SH-SY5Y (cell line): Measurements from ENCODE around the gene PTPRK.

ENCODE experiments used
- GATA2 ChIP-seq: IDR thresholded peaks from 2 replicates; pipeline ENCODE4 v1.6.1; 2011; ENCODE audit warnings: mild to moderate bottlenecking, low read depth, low read length
- GATA3 ChIP-seq: IDR thresholded peaks from 2 replicates; pipeline ENCODE4 v1.6.1; 2011; ENCODE audit warnings: low read depth, mild to moderate bottlenecking, low read length, moderate library complexity

Gene PTPRK

DNA sequence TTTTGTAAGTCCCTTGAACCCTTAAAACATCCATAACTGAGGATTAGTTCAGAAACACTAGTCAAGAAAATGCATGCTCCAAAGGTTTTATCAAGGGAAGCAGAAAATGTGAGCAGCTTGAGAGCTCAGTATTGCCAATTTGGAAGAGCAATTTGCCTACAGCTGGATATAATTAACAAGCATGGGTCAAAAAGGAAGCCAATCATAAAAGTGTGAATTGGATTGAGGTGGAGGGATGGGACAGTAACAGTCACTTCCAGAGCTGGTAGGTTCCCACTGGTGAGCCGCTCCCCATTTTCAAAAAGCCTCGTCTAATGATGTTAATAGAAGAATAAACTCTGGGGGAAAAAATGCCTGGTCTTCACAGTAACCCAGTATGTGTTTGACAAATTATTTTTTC lies 5.0 kb upstream of the PTPRK start:
- no peak for TF ChIP-seq GATA3
- no peak for TF ChIP-seq GATA2

DNA sequence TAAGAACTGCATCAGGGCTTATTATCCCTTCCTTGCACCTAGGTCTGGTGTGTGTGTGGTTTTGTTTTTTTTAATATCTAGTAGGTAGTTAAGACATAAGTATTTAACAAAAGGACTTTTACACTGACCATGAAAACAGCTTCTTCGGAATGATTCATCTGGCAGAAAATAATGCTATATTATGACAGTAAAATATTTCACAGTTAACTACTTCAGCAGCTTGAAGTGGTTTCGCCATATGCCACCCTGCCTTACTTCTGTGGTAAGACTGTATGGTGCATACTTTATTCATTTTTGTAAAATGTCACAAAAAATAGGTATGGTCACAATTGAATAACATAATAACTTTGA lies 858 bp upstream of the PTPRK start:
- TF ChIP-seq GATA3 (no peak), GATA2 (no peak)

DNA sequence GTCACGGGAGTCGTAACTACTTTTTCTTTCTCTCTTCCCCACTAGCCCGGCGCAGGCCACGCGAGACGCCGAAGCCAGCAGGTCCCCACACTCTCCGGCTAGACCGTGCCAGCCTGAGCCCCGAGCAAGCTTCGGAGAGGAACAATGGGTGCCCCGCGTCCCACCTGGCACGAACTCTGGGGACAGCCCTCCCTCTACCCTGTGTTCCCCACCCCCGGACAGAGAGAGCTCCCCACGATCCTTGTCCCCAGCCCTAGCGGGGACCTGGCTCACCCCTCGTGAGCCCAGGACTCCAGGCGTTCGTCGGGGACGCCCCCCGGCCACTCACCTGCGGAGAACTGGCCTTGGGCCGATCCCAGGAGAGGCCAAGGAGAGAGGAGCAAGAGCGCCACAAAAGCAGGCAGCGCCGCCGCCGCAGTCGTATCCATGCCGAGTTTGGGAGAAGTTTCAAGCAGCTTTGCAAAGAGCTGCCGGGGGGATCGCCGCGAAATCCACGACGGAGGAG lies 416 bp downstream of the PTPRK start:
- no peak for TF ChIP-seq GATA2
- TF ChIP-seq GATA3, result no peak

DNA sequence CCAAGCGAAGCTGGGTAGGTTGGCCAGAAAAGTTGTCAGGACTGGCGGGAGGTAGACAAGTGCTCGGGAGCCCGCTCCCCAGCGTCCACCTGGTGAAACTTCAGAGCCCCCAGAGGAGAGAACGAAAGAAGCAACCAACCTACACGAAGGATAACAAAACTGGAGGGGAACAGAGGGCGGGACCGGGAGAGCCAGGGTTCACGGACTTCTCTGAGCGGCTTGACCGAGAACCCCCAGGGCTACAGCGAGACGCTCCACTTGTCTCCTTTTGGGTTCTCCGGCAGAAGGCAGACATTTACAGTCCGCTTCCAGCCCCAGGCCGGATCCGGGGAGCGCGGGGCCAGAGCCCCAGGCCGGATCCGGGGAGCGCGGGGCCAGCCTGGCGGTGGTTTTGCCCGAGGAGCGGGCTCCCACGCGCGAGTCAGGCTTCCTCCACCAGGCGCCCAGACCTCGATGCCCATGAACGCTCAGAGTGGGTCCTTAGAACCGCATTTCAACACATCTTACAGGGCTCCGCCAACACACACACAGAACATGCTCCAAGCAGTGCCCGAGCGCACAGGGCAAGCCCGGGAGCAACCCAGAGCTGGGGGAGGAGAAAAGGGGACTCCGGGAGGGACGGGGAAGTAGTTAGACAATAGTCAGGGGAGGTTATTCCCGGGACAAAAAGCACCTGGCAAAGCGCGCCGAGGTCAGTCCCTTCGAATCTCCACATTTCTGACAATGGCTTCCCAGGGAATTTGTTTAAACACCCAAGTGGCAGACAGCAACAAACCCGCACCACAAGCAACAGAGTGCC lies 1.1 kb downstream of the PTPRK start:
- no peak for TF ChIP-seq GATA3
- no peak for TF ChIP-seq GATA2

DNA sequence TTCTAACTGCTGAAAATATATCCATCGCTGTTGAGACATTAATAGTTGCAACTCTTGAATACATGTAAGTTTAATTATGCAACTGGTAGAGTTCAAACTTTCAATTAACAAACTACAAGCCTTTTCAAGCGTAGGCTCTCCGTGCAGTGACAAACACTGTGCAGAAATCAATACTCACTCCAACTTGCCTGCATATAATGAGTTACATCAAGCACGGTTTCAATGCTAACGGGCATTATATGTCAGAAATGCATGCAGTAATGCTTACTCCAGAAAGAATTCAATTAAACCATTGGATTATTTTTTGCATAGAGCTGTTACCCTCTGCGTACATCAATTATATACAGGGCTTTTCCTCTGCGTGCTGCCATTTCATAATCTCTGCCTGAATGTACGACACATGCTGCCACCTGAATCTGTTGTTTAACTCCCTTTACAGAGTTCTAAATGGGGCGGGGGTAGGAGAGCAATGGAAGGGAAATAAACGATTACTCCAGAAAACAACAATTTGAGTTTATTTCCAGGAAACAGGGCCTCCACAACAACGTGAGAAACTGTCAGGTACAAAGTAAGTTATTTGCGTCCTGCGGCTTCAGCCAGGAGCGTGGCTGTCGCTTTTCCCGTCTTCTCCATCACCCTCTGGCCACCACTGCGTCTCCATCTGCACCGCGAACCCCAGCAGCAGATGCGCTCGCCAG lies 1.8 kb downstream of the PTPRK start:
- TF ChIP-seq GATA3, result no peak
- no peak for TF ChIP-seq GATA2

DNA sequence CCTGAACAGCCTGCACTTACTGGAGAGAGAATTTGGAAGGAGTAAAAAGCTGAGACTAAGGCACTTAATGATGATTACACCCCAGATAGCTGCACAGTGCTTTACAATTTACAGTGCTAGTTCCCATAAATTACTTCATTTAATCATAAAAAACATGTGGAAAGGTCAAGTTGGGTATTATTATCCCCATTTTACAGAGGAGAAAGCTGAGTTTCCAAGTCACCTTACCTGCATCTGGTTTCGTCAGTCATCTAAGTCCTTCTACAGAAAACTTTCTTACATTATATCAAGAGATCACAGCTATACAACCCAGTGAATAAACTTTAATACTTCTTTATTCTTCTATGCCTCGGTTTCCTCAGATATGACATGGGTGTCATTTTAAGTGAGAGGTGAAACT lies 3.3 kb downstream of the PTPRK start:
- no peak for TF ChIP-seq GATA3
- no peak for TF ChIP-seq GATA2

DNA sequence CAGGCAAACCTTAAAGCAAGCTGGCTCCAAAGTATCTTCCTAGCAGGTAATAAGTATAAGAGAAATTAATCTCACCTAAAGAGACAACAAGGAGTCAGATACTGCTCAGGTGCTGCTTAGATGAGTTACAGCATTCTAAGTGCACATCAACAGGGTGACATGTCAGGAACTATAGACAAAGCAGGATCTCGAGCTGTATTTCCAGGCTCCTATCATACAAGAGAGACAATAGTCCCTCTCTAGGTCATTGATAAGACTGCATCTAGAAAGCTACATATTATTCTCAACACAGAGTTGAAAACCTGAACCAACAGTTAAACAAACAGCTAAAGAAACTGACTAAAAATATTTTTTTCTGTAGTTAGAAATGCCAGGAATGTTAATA lies 3.9 kb downstream of the PTPRK start:
- TF ChIP-seq GATA2 (no peak), GATA3 (no peak)

DNA sequence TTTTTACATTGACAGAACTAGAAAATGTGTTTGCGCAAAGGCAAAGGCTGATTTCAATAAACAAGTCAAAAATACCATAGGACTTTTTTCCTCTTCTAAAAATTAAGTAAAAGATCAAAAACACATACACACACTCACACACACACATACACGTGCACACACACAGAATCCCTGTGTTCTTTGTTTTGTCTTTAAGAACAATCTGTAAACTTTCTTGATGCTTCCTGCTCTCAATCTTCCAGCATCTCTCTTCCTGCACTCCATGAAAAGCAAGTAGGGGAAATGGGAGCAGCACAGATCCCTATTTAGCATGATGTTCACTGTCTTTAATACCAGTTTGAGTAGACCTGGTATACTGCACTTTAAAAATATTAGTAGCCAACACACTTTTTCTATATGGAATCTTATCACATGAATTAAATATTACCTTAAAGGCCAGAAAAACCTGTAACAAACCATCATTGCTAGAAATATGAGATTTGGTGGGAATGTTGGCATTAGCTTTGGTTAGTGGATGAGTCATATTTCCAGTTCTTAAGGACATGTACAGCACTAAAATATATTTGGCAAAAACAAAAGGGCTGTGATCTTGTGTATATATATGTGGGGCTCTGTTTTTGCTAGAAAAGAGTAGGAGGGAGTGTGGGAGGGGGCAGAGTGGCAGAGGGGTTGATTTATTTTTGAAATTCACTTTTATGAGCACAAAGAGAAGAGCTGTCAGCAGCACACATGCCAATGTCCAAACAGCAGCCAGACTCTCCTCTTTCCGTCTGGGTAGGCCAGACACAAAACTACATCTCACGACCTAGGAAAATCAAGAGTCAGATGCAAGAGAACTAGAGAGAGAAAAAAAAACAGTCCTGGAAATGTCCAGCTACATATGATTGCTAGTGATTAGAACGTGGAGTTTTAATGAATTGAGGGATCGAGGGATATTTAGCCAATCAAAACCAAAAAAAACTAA lies 4.6 kb downstream of the PTPRK start:
- TF ChIP-seq GATA3 (no peak), GATA2 (no peak)

DNA sequence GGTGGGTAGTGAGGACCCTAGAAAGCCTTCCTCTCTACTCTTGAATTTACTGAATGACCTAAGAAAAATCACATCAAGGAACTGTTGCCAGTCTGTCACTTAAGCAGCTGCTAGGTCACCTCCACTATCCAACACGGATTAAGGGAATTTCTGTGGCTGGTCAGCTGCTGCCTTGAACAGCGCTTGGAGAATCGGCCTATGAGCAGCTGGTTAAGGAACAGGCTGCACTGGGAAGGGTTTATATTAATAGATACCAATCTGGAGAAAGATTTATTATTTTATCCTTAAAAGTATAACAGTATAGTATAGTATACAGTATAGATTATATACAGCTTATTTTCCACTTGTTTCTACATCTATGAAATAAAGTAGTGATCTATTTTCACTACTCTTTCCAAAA lies 6.5 kb downstream of the PTPRK start:
- TF ChIP-seq GATA2 (no peak), GATA3 (no peak)

DNA sequence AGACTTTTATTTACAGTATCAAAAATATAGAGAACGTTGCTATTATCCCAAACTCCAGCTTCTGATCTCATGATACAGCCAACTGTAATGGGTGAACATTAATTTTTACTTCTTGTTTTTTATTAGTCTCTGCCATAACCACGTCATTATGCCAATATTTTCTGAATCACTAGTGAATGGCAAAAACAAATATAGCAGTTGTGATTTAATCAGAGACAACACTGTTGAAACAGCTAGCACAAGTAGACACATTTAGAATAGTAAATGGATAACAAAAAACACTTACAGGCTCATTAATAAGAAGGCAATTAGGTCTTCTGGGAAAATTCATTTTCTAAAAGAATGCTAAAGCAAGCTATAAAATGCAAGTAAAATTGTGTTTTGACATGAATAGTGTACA lies 8.1 kb downstream of the PTPRK start:
- TF ChIP-seq GATA3, result no peak
- TF ChIP-seq GATA2, result no peak

DNA sequence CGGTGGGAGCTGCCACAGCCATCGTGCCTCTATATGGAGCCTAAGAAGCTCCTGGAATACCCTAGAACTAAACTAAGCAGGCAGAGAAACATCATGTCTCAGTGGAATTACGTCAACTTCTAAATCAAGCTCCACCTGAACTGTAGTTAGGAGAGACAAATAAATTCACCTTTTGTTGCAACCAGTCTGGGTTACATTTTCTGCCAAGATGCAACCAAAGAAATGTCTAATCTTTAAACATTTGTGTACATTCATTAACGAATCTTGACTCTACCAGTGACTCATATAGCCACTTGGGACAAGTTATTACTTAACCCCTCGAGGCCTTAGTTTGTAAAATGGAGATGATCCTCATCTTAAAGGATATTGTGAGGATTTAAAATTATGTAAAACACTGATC lies 8.9 kb downstream of the PTPRK start:
- no peak for TF ChIP-seq GATA2
- TF ChIP-seq GATA3, result no peak

DNA sequence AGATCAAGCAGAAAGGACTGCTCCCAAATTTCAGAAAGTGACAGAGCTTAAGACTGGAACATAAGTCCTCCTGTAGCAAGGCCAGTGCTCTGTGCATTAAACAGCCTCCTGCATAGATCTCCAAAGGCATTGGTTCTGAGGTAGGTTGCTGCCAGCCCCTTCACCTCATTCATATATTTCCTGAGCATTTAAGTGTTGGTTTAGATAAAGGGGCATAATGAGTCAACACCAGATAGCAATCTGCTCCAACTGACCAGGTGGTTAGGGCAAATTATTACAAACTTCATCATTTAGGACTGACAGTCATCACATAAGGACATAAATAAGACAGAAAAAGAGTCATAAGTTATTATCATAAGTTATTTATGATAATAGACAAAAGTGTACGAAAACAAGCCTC lies 10.7 kb downstream of the PTPRK start:
- TF ChIP-seq GATA3 (no peak), GATA2 (no peak)

DNA sequence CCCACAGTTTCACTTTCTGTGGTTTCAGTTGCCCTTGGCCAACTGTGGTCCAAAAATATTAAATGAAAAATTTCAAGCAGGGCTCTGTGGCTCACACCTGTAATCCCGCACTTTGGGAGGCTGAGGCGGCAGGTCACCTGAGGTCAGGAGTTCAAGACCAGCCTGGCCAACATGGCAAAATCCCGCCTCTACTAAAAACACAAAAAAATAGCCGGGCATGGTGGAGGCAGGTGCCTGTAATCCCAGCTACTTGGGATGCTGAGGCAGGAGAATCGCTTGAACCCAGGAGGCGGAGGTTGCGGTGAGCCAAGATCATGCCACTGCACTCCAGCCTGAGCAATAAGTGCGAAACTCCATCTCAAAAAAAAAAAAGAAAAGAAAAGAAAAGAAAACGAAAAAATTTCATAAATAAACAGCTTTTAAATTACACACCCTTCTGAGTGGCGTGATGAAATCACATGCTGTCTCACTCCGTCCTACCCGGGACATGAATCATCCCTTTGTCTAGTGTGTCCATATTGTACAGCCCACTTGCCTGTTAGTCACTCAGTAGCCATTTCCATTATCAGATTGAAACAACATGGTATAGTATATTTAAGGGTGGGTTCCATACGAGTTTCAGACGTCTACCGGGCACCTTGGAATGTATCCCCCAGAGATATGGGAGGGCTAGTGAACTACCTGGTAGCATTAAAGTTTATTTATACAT lies 11.7 kb downstream of the PTPRK start:
- no peak for TF ChIP-seq GATA3
- no peak for TF ChIP-seq GATA2
